ENCODE data around the gene ERMAP. TPM values are rescaled to one million over a fixed set of nuclear protein-coding genes. Genes with fewer than 3 reads are reported as not detected.

The ERMAP gene
- total and polyA plus RNA-seq, 2 experiments from 2014 or later = 1.2 to 2.2 TPM

GRCh38 chr1:42825036-42825851 lies 8.3 kb downstream of the ERMAP start:
- peak; percentile 49 for ATAC-seq
- peaks cover 5% of the 10 kb centered on the region for H3K27me3 Mint-ChIP-seq (ENCODE audit: insufficient read depth, low read depth, poor library complexity)
- H3K9me2 ChIP-seq (ENCODE audit: insufficient read depth) = no peaks in the 10 kb centered on the region
- no peaks in the 10 kb centered on the region for H3K36me3 Mint-ChIP-seq (ENCODE audit: low read depth)
- H3K27ac Mint-ChIP-seq = no peak overlapping the region; the same call in 1 of the 2 replicates
- H3K27me3 ChIP-seq (ENCODE audit: insufficient read depth) = no peaks in the 10 kb centered on the region
- H3K4me3 ChIP-seq = no peak overlapping the region
- H4K20me1 ChIP-seq (replicated peaks; ENCODE audit: insufficient read depth) = no peaks in the 10 kb centered on the region
- H3K4me2 ChIP-seq = no peak overlapping the region
- 0 out of 2 replicates have a peak overlapping the region, but pooled peaks have one; percentile 8 for H2AFZ ChIP-seq
- no peaks in the 10 kb centered on the region for H3K9me3 Mint-ChIP-seq
- no peaks in the 10 kb centered on the region for H3K79me2 ChIP-seq (replicated peaks; ENCODE audit: insufficient read depth)
- no peak overlapping the region for H3K4me3 Mint-ChIP-seq
- H3K4me1 ChIP-seq (ENCODE audit: insufficient read depth) = peaks cover 25% of the 10 kb centered on the region; the same call in 1 of the 2 replicates
- TF ChIP-seq CREB1 (CRISPR knock-in tag; IDR thresholded peaks at IDR 0.05; ENCODE audit: low read depth) = no peak
- TF ChIP-seq ZNF331 (CRISPR knock-in tag; IDR thresholded peaks at IDR 0.05; ENCODE audit: low read depth) = no peak
- TF ChIP-seq, protein P1, sequence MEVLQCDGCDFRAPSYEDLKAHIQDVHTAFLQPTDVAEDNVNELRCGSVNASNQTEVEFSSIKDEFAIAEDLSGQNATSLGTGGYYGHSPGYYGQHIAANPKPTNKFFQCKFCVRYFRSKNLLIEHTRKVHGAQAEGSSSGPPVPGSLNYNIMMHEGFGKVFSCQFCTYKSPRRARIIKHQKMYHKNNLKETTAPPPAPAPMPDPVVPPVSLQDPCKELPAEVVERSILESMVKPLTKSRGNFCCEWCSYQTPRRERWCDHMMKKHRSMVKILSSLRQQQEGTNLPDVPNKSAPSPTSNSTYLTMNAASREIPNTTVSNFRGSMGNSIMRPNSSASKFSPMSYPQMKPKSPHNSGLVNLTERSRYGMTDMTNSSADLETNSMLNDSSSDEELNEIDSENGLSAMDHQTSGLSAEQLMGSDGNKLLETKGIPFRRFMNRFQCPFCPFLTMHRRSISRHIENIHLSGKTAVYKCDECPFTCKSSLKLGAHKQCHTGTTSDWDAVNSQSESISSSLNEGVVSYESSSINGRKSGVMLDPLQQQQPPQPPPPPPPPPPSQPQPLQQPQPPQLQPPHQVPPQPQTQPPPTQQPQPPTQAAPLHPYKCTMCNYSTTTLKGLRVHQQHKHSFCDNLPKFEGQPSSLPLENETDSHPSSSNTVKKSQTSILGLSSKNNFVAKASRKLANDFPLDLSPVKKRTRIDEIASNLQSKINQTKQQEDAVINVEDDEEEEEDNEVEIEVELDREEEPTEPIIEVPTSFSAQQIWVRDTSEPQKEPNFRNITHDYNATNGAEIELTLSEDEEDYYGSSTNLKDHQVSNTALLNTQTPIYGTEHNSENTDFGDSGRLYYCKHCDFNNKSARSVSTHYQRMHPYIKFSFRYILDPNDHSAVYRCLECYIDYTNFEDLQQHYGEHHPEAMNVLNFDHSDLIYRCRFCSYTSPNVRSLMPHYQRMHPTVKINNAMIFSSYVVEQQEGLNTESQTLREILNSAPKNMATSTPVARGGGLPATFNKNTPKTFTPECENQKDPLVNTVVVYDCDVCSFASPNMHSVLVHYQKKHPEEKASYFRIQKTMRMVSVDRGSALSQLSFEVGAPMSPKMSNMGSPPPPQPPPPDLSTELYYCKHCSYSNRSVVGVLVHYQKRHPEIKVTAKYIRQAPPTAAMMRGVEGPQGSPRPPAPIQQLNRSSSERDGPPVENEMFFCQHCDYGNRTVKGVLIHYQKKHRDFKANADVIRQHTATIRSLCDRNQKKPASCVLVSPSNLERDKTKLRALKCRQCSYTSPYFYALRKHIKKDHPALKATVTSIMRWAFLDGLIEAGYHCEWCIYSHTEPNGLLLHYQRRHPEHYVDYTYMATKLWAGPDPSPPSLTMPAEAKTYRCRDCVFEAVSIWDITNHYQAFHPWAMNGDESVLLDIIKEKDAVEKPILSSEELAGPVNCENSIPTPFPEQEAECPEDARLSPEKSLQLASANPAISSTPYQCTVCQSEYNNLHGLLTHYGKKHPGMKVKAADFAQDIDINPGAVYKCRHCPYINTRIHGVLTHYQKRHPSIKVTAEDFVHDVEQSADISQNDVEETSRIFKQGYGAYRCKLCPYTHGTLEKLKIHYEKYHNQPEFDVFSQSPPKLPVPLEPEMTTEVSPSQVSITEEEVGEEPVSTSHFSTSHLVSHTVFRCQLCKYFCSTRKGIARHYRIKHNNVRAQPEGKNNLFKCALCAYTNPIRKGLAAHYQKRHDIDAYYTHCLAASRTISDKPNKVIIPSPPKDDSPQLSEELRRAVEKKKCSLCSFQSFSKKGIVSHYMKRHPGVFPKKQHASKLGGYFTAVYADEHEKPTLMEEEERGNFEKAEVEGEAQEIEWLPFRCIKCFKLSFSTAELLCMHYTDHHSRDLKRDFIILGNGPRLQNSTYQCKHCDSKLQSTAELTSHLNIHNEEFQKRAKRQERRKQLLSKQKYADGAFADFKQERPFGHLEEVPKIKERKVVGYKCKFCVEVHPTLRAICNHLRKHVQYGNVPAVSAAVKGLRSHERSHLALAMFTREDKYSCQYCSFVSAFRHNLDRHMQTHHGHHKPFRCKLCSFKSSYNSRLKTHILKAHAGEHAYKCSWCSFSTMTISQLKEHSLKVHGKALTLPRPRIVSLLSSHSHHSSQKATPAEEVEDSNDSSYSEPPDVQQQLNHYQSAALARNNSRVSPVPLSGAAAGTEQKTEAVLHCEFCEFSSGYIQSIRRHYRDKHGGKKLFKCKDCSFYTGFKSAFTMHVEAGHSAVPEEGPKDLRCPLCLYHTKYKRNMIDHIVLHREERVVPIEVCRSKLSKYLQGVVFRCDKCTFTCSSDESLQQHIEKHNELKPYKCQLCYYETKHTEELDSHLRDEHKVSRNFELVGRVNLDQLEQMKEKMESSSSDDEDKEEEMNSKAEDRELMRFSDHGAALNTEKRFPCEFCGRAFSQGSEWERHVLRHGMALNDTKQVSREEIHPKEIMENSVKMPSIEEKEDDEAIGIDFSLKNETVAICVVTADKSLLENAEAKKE (CRISPR knock-in tag; IDR thresholded peaks at IDR 0.05) = no peak
- H3K4me1 Mint-ChIP-seq = peaks cover 17% of the 10 kb centered on the region
- no peaks in the 10 kb centered on the region for H3F3A ChIP-seq (replicated peaks; ENCODE audit: low read depth)
- no peak for DNase-seq (ENCODE audit: low spot score)
- no peak overlapping the region for H3K27ac ChIP-seq (ENCODE audit: low read depth)
- no peaks in the 10 kb centered on the region for H3K36me3 ChIP-seq (ENCODE audit: insufficient read depth)

GRCh38 chr1:42830631-42831030 lies 13.7 kb downstream of the ERMAP start:
- no peaks in the 10 kb centered on the region; the same call in 2 of the 3 replicates for H3K4me1 Mint-ChIP-seq
- no peaks in the 10 kb centered on the region for H3K9me3 Mint-ChIP-seq
- Histone ChIP-seq H3K27me3 (ENCODE audit: insufficient read depth) (no peaks in the 10 kb centered on the region), H2AFZ (no peak overlapping the region), H4K20me1 (replicated peaks; ENCODE audit: insufficient read depth) (no peaks in the 10 kb centered on the region; the same call in 1 of the 2 replicates), H3K4me3 (no peak overlapping the region), H3K36me3 (ENCODE audit: insufficient read depth) (no peaks in the 10 kb centered on the region), H3K9me2 (ENCODE audit: insufficient read depth) (no peaks in the 10 kb centered on the region), H3K4me2 (no peak overlapping the region), H3F3A (replicated peaks; ENCODE audit: low read depth) (no peaks in the 10 kb centered on the region), H3K4me1 (ENCODE audit: insufficient read depth) (no peaks in the 10 kb centered on the region), H3K79me2 (replicated peaks; ENCODE audit: insufficient read depth) (no peaks in the 10 kb centered on the region), H3K27ac (ENCODE audit: low read depth) (no peak overlapping the region)
- peaks cover 12% of the 10 kb centered on the region for H3K27me3 Mint-ChIP-seq (ENCODE audit: insufficient read depth, low read depth, poor library complexity)
- ATAC-seq = peak; percentile 83
- no peak for TF ChIP-seq ZNF331 (CRISPR knock-in tag; IDR thresholded peaks at IDR 0.05; ENCODE audit: low read depth)
- TF ChIP-seq EZH2 (IDR thresholded peaks at IDR 0.05; ENCODE audit: low read depth, unreplicated experiment) = no peak
- peak; percentile 39 to 56; a peak in 3 of 4 replicates for TF ChIP-seq CTCF (conservative IDR thresholded peaks at IDR 0.05; ENCODE audit: low read depth in 2 of 2)
- H3K27ac Mint-ChIP-seq = no peak overlapping the region
- DNase-seq (ENCODE audit: low spot score) = peak; percentile 54
- no peaks in the 10 kb centered on the region for H3K36me3 Mint-ChIP-seq (ENCODE audit: low read depth)
- no peak overlapping the region for H3K4me3 Mint-ChIP-seq

All from GM23338 (cell line).